Fibroblast of pulmonary artery (primary cell): ENCODE results near the gene RNFT2.

Source experiments
- DNase-seq: peaks from one replicate; pipeline ENCODE4 v3.0.0-alpha.2; 2010; ENCODE audit warnings: low read depth
- H3K4me3 ChIP-seq: replicated peaks from 2 replicates; pipeline ENCODE4 v1.5.1; 2011; ENCODE audit warnings: low read depth, mild to moderate bottlenecking, control low read depth, low read length, moderate library complexity
- CTCF ChIP-seq: IDR thresholded peaks from 2 replicates; pipeline ENCODE4 v1.5.1; 2011; ENCODE audit warnings: mild to moderate bottlenecking, control low read depth, low read length, inconsistent platforms; ENCODE audit errors: missing control alignments

The RNFT2 gene

GRCh38 chr12:116887244-116887643 is 149.1 kb downstream of the RNFT2 start:
- DNase-seq = no peak
- TF ChIP-seq CTCF = no peak
- H3K4me3 ChIP-seq = no peak overlapping the region

- no peak for TF ChIP-seq CTCF
- H3K4me3 ChIP-seq = no peak overlapping the region
- DNase-seq = no peak
Measured at GRCh38 chr12:116887897-116888296, 149.8 kb downstream of the RNFT2 start.

- H3K4me3 ChIP-seq = no peak overlapping the region
- DNase-seq = no peak
- TF ChIP-seq CTCF = no peak
Measured at GRCh38 chr12:116890330-116890729, 152.2 kb downstream of the RNFT2 start.

- TF ChIP-seq CTCF = no peak
- no peak for DNase-seq
- H3K4me3 ChIP-seq = no peak overlapping the region
Measured at GRCh38 chr12:116891019-116891418, 152.9 kb downstream of the RNFT2 start.

- no peak overlapping the region for H3K4me3 ChIP-seq
- TF ChIP-seq CTCF = no peak
- DNase-seq = no peak
Measured at GRCh38 chr12:116892349-116893140, 154.4 kb downstream of the RNFT2 start.

- no peak overlapping the region for H3K4me3 ChIP-seq
- DNase-seq = no peak
- TF ChIP-seq CTCF = no peak
Measured at GRCh38 chr12:116894913-116895312, 156.8 kb downstream of the RNFT2 start.

GRCh38 chr12:116896411-116896924 is 158.4 kb downstream of the RNFT2 start:
- H3K4me3 ChIP-seq = no peak overlapping the region
- no peak for TF ChIP-seq CTCF
- DNase-seq = no peak
